ENCODE results near the gene TBX6. TPM values are rescaled to one million over a fixed set of nuclear protein-coding genes. Genes with fewer than 3 reads are reported as not detected.
A peak's percentile ranks its signal among the peaks of the same experiment; 100 is the strongest.

TBX6 gene
- polyA plus RNA-seq, 1 donor = 1.1 TPM

DNA sequence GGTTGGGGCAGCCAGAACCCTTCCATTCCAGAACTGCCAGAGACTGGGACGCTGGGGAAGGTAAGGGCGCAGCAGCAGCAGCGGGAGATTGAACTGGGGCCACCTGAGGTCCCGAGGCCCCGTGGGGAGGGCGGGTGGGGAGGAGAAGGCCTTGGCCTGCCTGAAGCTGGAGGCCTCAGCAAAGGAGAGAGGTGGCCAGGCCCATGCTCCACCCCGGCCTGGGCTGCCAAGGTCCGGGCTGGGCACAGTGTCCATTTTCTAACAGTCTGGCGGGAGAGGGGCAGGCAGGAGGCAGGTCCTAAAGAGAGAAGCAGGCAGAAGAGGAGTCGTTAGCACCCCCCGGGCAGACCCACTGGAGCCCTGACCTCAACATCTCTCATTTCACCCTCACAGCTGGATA, 22.7 kb upstream of the TBX6 start:
- no peak for DNase-seq

DNA sequence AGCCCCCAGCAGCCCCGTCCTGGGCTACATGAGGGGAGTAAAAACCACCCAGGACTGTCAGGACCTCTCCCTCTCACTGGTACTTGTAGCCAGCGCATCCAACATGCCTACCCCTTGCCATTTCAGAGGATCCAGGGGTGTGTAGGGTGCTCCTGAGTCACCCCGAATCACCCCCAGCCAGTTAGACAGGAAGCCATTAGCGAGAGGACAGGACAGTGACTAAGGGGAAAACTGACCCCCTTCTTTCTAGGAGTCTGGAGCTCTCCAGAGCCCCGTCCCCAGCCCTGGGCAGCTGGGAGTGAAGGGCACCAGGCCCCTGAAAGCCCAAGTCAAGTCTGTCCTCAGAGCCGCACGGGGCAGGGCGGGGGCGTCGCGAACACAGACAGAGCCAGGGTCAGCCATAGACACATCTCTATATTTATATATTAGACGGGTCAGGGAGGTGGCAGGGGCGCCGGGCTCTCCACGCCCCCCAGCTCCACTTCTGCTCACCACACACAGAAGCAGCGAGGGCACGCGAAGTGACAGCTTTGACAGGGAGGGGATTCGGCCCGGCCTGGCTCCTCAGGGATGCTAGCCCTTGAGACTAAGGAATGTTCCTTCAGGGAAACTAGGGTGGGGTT, 22.1 kb upstream of the TBX6 start:
- no peak for DNase-seq

DNA sequence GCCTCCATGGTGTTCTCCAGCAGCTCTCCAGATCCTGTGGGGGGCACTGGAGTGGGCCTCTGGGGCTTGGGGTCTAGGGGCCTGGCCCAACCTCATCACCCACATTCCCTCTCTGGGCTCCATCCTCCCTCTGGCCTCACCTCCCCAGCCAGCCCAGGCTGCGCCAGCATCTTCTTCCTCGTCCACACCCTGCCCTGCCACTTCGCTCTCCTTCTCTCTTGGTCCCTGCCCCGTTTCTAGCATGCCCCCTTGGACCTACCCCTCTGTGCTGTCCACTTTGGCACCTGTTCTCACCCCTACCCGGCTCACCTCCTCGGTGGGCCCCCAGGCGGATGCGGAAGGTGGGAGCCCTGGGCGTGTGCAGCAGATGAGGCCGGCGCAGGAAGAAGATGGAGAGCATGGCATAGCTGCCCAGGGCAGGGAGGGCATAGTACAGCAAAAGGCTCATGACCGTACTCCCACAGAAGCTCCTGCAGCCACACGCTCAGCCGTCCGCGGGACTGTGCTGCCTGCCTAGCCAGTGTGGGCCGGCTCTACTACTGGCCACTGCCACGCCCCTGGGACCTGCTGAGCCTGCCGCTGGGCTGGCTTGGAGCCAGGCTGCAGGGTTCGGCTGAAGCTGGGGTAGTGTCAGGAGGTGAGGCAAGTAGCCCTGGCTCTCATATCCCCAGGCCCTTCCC, 21.4 kb upstream of the TBX6 start, which contains the start of gene GDPD3:
TSS of gene GDPD3 (minus strand) at position 507 of the 680 bp plus-strand sequence. CDS start at position 448, 59 bp downstream.
- no peak for DNase-seq

- no peak for DNase-seq
These were observed 20.7 kb upstream of the TBX6 start for GRCh38 chr16:30112197-30113030.

DNA sequence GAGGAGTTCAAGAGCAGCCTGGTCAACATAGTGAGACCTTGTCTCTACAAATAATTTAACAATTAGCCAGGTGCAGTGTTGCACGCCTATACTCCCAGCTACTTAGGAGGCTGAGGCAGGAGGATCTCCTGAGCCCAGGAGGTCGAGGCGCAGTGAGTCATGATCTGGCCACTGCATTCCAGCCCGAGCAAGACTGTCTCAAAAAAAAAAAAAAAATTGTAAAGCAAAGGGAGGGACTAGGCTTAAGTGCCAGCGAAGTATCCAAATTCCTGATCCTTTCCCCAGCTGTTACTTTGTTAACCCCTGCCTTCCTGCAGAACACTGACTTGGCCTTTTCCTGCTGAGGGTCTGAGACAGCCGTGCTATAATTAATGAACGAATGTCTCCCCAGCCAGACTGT, 18.9 kb upstream of the TBX6 start:
- no peak for DNase-seq

DNA sequence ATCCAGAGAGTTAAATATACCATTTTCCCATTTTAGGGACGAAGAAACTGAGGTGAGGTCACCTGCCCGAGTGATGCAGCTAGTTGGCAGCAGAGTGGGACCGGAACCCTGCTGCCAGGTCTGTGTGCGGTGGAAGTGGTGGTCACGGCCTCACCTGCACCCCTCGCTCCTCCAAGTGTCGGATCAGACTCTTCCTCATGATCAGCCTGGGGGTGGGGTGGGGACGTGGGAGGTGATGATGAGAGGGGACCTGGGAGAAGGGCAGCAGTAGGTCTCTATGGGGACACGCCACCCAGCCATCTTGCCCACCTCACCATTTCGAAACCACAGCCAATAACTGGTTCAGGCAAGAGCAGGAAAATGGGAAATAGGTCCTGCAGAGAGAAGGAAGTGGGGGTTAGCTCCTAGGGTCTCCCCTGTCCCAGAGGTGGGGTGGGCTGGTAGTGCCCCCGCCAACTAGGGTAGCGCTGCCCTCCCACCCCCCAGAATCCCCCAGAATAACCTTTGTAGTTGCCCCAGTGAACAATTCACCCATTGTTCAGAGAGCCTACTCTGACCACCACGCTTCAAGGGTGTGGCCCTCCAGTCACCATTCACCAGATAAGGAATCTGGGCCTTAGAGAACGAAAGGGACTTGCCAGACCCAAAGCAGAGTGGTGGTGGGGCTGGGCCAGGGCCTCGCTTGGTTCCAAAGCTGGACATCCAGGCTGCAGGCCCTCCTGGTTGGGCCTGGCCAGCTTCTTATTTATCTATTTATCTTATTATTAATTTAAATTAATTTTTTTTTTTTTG, 16.5 kb upstream of the TBX6 start:
- no peak for DNase-seq

DNA sequence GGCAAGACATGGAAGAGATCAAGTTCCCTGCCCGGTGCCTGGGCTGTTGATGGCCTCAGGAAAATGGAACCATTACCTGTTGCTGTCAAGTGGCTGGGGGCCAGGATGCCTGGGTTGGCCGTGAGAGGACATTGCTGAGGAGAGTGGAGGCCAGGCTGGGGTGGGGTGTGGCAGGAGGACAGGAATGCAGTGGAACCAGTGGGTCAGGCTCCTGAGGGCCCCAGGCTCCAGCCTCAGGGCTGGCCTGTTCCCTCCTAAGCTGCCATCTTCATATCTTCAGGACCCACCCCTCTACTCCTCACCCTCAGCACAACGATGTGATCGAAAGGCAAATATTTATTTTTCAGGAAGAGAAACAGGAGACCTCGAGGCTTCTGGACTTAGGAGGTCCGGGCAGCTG, 12.8 kb upstream of the TBX6 start:
- no peak for DNase-seq

- DNase-seq = no peak
These were observed 12.4 kb upstream of the TBX6 start for GRCh38 chr16:30104090-30104489.

DNA sequence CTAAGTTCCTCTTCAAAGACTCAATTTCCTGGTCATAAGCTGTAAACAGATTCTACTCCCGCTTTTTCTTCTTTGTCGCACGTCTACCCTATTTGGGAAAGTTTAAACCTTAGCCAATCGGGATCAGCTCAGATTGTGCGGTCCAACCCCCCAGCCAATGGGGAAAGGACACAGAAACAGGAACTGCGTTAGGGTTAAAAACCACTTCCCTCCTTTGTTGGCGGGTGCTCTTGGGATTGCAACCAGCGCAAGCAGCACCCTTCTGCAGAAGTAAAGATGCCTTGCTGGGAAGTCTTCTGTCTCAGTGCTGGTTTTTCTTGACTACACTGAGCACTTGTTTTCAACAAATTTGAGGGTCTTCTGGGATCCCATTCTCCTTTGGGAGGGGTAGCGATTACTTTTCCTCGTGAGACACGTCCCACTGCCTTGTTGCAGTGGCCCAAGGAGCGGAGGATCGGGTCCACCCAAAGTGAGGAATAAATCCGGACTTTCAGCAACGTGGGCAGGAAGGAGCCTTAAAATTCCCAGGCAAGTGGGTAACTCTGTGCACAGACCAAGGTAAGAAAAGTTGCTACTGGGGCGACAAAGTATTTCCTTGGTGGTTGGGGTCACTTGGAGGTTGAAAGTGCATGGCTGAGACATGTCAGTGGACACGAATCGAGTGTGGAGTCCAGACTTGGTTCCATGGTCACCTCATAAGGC, 5.3 kb upstream of the TBX6 start:
- DNase-seq = no peak

DNA sequence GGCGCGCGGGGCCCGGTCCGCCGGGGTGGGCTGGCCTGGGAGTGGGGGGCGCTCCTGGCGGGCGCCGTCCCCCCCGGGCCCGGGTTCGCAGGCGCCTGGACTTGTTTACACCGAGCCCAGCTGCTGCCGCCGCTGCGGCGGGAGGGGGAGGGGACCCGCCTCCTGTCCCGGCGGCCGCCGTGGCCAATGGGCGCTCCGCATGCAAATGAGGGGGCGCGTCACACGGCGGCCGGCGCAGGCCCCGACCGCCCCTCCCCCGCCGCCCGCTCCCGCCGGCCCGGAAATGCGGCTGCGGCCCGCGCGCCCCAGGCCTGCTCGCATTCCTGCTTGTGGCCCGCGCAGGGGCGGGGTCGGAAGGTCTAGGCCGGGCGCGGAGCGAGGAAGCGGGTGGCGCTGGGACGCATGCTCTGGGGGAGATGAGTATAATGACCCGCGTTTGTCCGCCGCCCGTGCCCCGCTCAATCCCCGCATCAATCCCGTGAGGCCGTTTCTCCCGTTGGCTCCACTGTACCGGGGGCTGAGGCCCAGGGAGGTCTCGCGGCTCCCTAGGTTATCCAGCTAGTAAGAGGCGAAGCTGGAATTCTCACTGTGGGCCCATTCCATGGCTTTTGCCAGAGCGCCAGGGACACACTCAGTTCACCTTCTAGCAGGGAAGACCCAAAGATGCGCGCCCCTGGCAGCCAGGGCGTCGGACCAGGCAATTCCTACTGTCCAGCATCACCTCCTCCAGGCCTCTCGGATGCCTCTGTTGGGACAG, 4.6 kb upstream of the TBX6 start, which contains the start of gene YPEL3:
TSS of gene YPEL3 (minus strand) at position 109 of the 757 bp plus-strand sequence. CDS start 731 bp downstream, outside the sequence.
- DNase-seq = peak; percentile 85

DNA sequence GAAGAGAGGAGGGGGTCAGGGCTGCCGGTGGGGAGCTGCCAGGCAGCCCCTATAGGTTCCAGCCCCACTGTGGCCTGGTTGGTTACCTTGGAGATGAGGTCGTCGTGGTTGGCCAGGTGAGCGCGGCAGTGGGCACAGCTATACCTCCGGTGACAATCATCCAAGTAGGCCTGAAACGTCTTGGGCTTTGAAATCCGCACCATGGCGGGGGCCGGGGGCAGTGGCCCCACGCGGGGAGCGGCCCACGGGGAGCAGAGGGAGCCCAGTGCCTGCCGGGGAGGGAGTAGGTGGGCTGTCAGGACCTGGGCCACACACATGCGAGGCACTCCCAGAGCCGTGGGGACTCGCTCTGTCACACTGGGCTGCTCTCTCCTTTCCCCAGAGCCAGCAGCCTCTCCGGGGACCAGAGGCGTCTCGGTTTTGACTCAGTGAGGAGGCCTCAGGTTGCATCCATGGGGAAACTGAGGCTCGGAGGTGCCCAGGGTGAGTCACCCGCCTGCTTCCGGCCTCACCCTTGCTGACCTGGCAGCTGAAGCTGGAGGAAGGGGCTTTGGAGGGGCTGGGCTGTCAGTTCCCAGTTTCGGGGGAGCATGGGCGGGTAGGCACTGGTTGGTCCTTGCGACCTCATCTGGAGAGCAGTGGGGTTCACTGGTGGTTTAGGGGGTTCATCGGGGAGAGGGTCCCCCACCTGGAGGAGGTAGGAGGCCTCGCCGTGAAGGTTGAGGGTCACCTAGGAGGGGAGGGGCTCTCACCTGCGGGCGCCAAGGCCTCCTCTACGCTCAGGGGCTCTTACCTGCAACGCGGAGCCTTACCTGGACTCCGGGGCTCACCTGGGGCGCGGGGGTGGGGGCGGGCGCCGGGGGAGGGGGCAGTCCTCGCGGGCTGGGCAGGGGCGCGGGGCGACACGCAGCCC, 3.7 kb upstream of the TBX6 start:
- no peak for DNase-seq

GRCh38 chr16:30094541-30095165, 2.9 kb upstream of the TBX6 start:
- DNase-seq = no peak

DNA sequence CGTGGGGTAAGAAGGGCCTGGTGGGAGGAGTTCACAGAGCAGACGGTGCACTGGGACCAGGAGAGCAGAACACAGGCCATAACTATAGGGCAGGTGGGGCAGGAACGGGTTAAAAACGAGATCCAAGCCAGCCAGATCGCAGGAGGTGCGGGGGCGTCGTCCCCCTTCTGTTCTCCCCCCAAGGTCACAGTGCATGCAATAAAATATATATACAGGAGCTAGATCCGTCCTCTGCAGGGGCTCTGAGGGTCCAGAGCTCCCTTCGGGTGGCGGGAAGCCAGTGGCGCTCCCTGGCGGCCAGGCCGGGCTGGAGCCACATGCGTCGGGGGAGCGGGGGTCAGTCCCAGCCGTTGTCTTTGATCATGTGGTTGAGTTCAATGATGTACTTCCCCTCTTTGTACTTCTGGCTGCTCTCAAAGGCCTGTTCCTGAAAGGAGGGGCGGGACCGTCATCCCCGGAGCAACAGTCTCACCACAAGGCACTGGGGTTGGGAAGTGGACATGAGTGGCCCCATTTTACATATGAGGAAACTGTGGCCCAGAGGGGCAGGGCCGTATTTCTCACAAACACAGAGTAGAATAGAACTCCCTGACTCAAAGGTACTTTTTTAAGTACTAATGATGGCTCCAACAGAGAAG, 768 bp upstream of the TBX6 start:
- DNase-seq = peak; percentile 71

GRCh38 chr16:30090610-30091331, 953 bp downstream of the TBX6 start:
- DNase-seq = no peak

- no peak for DNase-seq
These were observed 2.7 kb downstream of the TBX6 start for GRCh38 chr16:30088832-30089624.

DNA sequence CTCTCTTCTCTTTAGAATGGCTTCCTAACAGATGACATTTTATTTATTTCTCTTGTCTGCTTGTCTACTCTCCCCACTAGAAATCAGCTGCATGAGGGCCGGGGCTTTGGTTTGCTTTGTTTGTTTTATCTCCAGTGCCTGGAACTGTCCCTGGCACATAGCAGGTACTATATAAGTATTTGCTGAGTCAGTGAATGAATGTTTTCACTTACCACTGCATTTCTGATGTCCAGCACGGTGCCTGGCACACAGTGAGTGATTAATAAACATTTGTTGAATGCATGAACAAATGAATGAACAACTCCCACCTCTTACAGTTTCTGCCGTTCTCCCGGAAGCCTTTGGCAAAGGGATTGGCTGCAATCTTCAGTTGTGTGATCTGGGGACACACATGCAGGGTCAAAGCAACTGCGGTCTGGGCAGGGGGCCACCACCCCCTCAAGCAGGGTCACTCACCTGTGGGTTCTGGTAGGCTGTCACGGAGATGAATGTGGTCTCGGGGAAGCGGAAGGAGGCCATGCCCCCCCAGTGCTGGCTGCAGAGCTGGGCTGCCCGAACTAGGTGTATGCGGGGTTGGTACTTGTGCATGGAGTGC, 3.4 kb downstream of the TBX6 start:
- no peak for DNase-seq
